Measurements from ENCODE around the gene ANKRD27. TPM values are rescaled to one million over a fixed set of nuclear protein-coding genes. Genes with fewer than 3 reads are reported as not detected.
A peak's percentile ranks its signal among the peaks of the same experiment; 100 is the strongest.

ANKRD27 gene
- polyA plus RNA-seq, 1 of the 3 experiments (the other 2 are of a cell fraction): 16.5 TPM

DNA sequence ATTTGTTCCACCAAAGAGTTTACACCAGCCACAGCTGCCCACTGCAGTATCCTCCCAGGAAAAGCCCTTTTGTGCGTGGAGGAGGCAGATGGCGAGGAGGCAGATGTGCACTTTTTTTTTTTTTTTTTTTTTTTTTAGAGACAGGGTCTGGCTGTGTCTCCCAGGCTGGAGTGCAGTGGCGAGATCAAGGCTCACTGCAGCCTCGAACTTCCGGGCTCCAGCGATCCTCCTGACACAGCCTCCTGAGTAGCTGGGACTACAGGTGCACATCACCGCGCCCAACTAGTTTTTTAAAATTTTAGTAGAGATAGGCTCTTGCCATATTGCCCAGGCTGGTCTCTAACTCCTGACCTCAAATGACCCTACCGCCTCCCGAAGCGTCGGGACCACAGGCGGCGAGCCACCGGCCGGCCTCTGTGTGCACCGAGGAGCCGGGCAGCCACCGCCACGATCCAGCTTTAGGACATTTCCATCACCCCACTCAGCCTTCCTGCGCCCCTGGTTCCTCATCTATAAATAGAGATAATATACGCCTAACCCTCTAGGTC, 94.6 kb downstream of the ANKRD27 start:
- Histone ChIP-seq H3K36me3 (replicated peaks in 1 of 2; ENCODE audit: control insufficient read depth in 1 of 2, insufficient read depth in 2 of 2, low read length in 1 of 2) (peaks cover 14 to 27% of the 10 kb centered on the region in 2 experiments), H3F3A (replicated peaks; ENCODE audit: insufficient read depth) (no peaks in the 10 kb centered on the region), H3K27me3 (ENCODE audit: insufficient read depth) (no peaks in the 10 kb centered on the region), H3K4me1 (ENCODE audit: control insufficient read depth in 1 of 2, insufficient read depth in 2 of 2, low read depth in 1 of 2, low read length in 1 of 2) (peaks cover 5 to 6% of the 10 kb centered on the region in 2 experiments; a peak in 3 of 4 replicates), H4K20me1 (ENCODE audit: insufficient read depth) (no peaks in the 10 kb centered on the region; the same call in 1 of the 2 replicates), H3K9me3 (no peaks in the 10 kb centered on the region), H3K9ac (peak overlapping the region; percentile 19; the same call in 1 of the 2 replicates), H3K4me2 (peak overlapping the region; percentile 97), H3K4me3 (ENCODE audit: low read depth in 2 of 2, low read length in 1 of 2) (peak overlapping the region; percentile 83 to 84), H2AFZ (ENCODE audit: low read depth) (peak overlapping the region; percentile 97), H3K79me2 (ENCODE audit: insufficient read depth) (peaks cover 32% of the 10 kb centered on the region), H3K9me2 (no peaks in the 10 kb centered on the region), H3K27ac (ENCODE audit: low read depth in 2 of 2, low read length in 1 of 2) (peak overlapping the region in 1 of 2 experiments; percentile 66; a peak in 1 of 4 replicates)
- TF ChIP-seq TAF1 (IDR thresholded peaks at IDR 0.05; ENCODE audit: borderline replicate concordance, low read depth, low read length): no peak
- no peak for TF ChIP-seq MXI1 (IDR thresholded peaks at IDR 0.05; ENCODE audit: low read depth, low read length)
- TF ChIP-seq GABPA (IDR thresholded peaks at IDR 0.05; ENCODE audit: low read depth): no peak
- TF ChIP-seq, protein P1, sequence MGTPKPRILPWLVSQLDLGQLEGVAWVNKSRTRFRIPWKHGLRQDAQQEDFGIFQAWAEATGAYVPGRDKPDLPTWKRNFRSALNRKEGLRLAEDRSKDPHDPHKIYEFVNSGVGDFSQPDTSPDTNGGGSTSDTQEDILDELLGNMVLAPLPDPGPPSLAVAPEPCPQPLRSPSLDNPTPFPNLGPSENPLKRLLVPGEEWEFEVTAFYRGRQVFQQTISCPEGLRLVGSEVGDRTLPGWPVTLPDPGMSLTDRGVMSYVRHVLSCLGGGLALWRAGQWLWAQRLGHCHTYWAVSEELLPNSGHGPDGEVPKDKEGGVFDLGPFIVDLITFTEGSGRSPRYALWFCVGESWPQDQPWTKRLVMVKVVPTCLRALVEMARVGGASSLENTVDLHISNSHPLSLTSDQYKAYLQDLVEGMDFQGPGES (IDR thresholded peaks at IDR 0.05; ENCODE audit: low read depth, low read length): no peak
- TF ChIP-seq FOXM1 (IDR thresholded peaks at IDR 0.05; ENCODE audit: low read depth): no peak
- TF ChIP-seq FOXJ3 (CRISPR knock-in tag; IDR thresholded peaks at IDR 0.05): no peak
- no peak for TF ChIP-seq RFX5 (IDR thresholded peaks at IDR 0.05; ENCODE audit: low read length)
- TF ChIP-seq, protein P2, sequence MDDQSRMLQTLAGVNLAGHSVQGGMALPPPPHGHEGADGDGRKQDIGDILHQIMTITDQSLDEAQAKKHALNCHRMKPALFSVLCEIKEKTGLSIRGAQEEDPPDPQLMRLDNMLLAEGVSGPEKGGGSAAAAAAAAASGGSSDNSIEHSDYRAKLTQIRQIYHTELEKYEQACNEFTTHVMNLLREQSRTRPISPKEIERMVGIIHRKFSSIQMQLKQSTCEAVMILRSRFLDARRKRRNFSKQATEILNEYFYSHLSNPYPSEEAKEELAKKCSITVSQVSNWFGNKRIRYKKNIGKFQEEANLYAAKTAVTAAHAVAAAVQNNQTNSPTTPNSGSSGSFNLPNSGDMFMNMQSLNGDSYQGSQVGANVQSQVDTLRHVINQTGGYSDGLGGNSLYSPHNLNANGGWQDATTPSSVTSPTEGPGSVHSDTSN (IDR thresholded peaks at IDR 0.05): no peak
- no peak for TF ChIP-seq YY1 (IDR thresholded peaks at IDR 0.05; ENCODE audit: low read depth)
- TF ChIP-seq JUND (IDR thresholded peaks at IDR 0.05): no peak
- TF ChIP-seq, protein P3, sequence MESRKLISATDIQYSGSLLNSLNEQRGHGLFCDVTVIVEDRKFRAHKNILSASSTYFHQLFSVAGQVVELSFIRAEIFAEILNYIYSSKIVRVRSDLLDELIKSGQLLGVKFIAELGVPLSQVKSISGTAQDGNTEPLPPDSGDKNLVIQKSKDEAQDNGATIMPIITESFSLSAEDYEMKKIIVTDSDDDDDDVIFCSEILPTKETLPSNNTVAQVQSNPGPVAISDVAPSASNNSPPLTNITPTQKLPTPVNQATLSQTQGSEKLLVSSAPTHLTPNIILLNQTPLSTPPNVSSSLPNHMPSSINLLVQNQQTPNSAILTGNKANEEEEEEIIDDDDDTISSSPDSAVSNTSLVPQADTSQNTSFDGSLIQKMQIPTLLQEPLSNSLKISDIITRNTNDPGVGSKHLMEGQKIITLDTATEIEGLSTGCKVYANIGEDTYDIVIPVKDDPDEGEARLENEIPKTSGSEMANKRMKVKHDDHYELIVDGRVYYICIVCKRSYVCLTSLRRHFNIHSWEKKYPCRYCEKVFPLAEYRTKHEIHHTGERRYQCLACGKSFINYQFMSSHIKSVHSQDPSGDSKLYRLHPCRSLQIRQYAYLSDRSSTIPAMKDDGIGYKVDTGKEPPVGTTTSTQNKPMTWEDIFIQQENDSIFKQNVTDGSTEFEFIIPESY (IDR thresholded peaks at IDR 0.05; ENCODE audit: borderline replicate concordance, low read depth): no peak
- no peak for TF ChIP-seq NRF1 (IDR thresholded peaks at IDR 0.05; ENCODE audit: low read depth, low read length)
- POLR2A ChIA-PET: interaction anchor here (1.3 to 1.4 kb wide), 2 partner anchors 111 to 175 kb away, joined by 4 read pairs; partner anchors contain the start of genes DPY19L3 and NUDT19
- CTCF ChIA-PET: interaction anchor here (1.1 to 2.1 kb wide), 6 partner anchors 10 to 1911 kb away, joined by 3 to 14 read pairs (median 6); no protein-coding TSS in a partner anchor
- DNase-seq: peak; percentile 34
- 13% methylated on average over 22 of the region's 22 CpGs for WGBS (ENCODE audit: low lambda C conversion rate)

DNA sequence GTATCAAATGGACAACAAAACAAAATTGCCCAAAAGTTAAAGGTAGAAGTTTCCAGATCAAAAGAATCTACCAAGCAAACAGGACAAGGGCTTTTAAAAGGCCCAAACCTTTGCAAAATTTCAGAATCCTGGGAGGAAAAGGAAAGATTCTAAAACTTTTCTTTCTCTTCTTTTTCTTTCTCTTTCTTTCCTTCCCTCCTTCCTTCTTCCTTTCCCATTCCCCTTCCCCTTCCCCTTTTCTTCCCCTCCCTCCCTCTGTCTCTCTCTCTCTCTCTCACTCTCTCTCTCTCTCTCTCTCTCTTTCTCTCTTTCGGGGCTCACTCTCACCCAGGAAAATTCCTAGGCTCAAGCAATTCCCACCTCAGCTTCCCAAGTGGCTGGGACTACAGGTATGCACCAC, 98.2 kb downstream of the ANKRD27 start:
- TF ChIP-seq ELF1 (IDR thresholded peaks at IDR 0.05) (no peak), EZH2phosphoT487 (IDR thresholded peaks at IDR 0.05; ENCODE audit: borderline replicate concordance, low read depth) (no peak), TCF12 (IDR thresholded peaks at IDR 0.05) (no peak), CHD2 (IDR thresholded peaks at IDR 0.05; ENCODE audit: low read length, partially characterized antibody) (no peak), TEAD4 (IDR thresholded peaks at IDR 0.05; ENCODE audit: borderline replicate concordance, insufficient read depth) (no peak), GABPA (IDR thresholded peaks at IDR 0.05; ENCODE audit: low read depth) (no peak), RXRA (IDR thresholded peaks at IDR 0.05; ENCODE audit: borderline replicate concordance, low read depth) (no peak), FOSL2 (IDR thresholded peaks at IDR 0.05; ENCODE audit: borderline replicate concordance, low read depth) (no peak), RFX5 (IDR thresholded peaks at IDR 0.05; ENCODE audit: low read length) (no peak), NRF1 (IDR thresholded peaks at IDR 0.05; ENCODE audit: low read depth, low read length) (no peak), JUND (IDR thresholded peaks at IDR 0.05) (no peak), POLR2AphosphoS5 (IDR thresholded peaks at IDR 0.05; ENCODE audit: low read depth, low read length) (no peak)
- TF ChIP-seq, protein P4, sequence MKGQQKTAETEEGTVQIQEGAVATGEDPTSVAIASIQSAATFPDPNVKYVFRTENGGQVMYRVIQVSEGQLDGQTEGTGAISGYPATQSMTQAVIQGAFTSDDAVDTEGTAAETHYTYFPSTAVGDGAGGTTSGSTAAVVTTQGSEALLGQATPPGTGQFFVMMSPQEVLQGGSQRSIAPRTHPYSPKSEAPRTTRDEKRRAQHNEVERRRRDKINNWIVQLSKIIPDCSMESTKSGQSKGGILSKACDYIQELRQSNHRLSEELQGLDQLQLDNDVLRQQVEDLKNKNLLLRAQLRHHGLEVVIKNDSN (IDR thresholded peaks at IDR 0.05; ENCODE audit: borderline replicate concordance, low read depth): no peak
- TF ChIP-seq, protein P1 (IDR thresholded peaks at IDR 0.05; ENCODE audit: low read depth, low read length): no peak
- Histone ChIP-seq H3K4me1 (ENCODE audit: control insufficient read depth in 1 of 2, insufficient read depth in 2 of 2, low read depth in 1 of 2, low read length in 1 of 2) (no peaks in the 10 kb centered on the region; a peak in 1 of 4 replicates), H3K9me3 (no peaks in the 10 kb centered on the region), H3K4me2 (no peak overlapping the region), H2AFZ (ENCODE audit: low read depth) (no peak overlapping the region), H3K9ac (no peak overlapping the region), H3K27ac (ENCODE audit: low read depth in 2 of 2, low read length in 1 of 2) (no peak overlapping the region), H3K36me3 (replicated peaks in 1 of 2; ENCODE audit: control insufficient read depth in 1 of 2, insufficient read depth in 2 of 2, low read length in 1 of 2) (no peaks in the 10 kb centered on the region), H3K9me2 (no peaks in the 10 kb centered on the region), H3K4me3 (ENCODE audit: low read depth in 2 of 2, low read length in 1 of 2) (no peak overlapping the region), H3K27me3 (ENCODE audit: insufficient read depth) (no peaks in the 10 kb centered on the region; the same call in 1 of the 2 replicates), H3K79me2 (ENCODE audit: insufficient read depth) (peaks cover 7% of the 10 kb centered on the region), H3F3A (replicated peaks; ENCODE audit: insufficient read depth) (no peaks in the 10 kb centered on the region), H4K20me1 (ENCODE audit: insufficient read depth) (no peaks in the 10 kb centered on the region)
- POLR2A ChIA-PET: no interaction called here
- 58% methylated on average over 1 of the region's 1 CpG for WGBS (ENCODE audit: low lambda C conversion rate)
- no peak for DNase-seq
- CTCF ChIA-PET: no interaction called here

Measured in SK-N-SH (cell line).